ENCODE data around the gene RAPGEF2.
"Not testable (repeated sequence)": the region's sequence is repeated elsewhere in the genome, so short reads cannot be mapped to it uniquely, and the experiment has no call there.

Gene RAPGEF2

DNA sequence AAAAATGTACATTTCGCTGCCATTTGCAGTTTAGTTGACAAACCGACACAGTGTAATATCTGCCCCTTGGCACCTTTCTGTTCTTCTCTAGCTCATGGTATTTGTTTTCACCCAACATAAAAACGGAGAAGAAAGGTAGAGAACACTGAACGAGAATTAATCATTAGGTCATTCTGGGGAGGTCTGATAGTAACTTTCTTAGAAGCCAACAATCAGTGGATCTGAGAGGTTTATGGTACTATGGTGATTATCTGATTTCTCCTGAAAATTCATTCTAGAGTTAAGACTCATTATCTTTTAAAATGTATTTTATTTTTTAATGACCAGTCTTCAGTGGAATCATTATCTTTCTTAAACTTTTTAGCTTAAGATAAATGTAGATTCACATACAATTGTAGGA is 8.5 kb downstream of the RAPGEF2 start (continued):
- TF ChIP-seq TSHZ2 (CRISPR knock-in tag; IDR thresholded peaks at IDR 0.05) (no peak), ZNF8 (CRISPR knock-in tag; IDR thresholded peaks at IDR 0.05) (no peak)

DNA sequence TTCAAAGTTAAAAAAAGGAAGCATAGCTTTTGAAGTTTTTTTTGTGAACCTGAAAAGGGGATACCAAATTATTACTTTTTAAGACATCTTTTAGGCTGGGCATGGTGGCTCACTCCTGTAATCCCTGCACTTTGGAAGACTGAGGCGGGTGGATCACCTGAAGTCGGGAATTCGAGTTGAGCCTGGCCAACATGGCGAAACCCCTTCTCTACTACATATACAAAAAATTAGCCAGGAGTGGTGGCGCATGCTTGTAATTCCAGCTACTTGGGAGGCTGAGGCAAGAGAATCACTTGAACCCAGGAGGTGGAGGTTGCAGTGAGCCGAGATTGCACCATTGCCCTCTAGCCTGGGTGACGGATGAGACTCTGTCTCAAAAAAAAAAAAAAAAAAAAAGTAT is 10.5 kb downstream of the RAPGEF2 start:
- not testable (repeated sequence) for ATAC-seq

- not testable (repeated sequence) for ATAC-seq
Observed at GRCh38 chr4:159116098-159116497, 13.2 kb downstream of the RAPGEF2 start.

GRCh38 chr4:159116693-159117092 is 13.8 kb downstream of the RAPGEF2 start:
- not testable (repeated sequence) for ATAC-seq

- ATAC-seq, result no peak
- no peak for TF ChIP-seq PPARA (CRISPR knock-in tag; IDR thresholded peaks at IDR 0.05; ENCODE audit: borderline replicate concordance)
- TF ChIP-seq, protein P1, sequence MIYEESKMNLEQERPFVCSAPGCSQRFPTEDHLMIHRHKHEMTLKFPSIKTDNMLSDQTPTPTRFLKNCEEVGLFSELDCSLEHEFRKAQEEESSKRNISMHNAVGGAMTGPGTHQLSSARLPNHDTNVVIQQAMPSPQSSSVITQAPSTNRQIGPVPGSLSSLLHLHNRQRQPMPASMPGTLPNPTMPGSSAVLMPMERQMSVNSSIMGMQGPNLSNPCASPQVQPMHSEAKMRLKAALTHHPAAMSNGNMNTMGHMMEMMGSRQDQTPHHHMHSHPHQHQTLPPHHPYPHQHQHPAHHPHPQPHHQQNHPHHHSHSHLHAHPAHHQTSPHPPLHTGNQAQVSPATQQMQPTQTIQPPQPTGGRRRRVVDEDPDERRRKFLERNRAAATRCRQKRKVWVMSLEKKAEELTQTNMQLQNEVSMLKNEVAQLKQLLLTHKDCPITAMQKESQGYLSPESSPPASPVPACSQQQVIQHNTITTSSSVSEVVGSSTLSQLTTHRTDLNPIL (CRISPR knock-in tag; IDR thresholded peaks at IDR 0.05; ENCODE audit: low read depth), result no peak
- no peak for TF ChIP-seq CSDC2 (CRISPR knock-in tag; IDR thresholded peaks at IDR 0.05)
- TF ChIP-seq BACH2 (CRISPR knock-in tag; IDR thresholded peaks at IDR 0.05; ENCODE audit: borderline replicate concordance), result no peak
- TF ChIP-seq TSHZ2 (CRISPR knock-in tag; IDR thresholded peaks at IDR 0.05), result no peak
- TF ChIP-seq ZNF70 (CRISPR knock-in tag; IDR thresholded peaks at IDR 0.05), result no peak
- TF ChIP-seq SNAI2 (CRISPR knock-in tag; IDR thresholded peaks at IDR 0.05), result no peak
- TF ChIP-seq GLIS3 (CRISPR knock-in tag; IDR thresholded peaks at IDR 0.05), result no peak
- TF ChIP-seq, protein P2, sequence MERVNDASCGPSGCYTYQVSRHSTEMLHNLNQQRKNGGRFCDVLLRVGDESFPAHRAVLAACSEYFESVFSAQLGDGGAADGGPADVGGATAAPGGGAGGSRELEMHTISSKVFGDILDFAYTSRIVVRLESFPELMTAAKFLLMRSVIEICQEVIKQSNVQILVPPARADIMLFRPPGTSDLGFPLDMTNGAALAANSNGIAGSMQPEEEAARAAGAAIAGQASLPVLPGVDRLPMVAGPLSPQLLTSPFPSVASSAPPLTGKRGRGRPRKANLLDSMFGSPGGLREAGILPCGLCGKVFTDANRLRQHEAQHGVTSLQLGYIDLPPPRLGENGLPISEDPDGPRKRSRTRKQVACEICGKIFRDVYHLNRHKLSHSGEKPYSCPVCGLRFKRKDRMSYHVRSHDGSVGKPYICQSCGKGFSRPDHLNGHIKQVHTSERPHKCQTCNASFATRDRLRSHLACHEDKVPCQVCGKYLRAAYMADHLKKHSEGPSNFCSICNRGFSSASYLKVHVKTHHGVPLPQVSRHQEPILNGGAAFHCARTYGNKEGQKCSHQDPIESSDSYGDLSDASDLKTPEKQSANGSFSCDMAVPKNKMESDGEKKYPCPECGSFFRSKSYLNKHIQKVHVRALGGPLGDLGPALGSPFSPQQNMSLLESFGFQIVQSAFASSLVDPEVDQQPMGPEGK (CRISPR knock-in tag; IDR thresholded peaks at IDR 0.05; ENCODE audit: borderline replicate concordance), result no peak
- TF ChIP-seq, protein P3, sequence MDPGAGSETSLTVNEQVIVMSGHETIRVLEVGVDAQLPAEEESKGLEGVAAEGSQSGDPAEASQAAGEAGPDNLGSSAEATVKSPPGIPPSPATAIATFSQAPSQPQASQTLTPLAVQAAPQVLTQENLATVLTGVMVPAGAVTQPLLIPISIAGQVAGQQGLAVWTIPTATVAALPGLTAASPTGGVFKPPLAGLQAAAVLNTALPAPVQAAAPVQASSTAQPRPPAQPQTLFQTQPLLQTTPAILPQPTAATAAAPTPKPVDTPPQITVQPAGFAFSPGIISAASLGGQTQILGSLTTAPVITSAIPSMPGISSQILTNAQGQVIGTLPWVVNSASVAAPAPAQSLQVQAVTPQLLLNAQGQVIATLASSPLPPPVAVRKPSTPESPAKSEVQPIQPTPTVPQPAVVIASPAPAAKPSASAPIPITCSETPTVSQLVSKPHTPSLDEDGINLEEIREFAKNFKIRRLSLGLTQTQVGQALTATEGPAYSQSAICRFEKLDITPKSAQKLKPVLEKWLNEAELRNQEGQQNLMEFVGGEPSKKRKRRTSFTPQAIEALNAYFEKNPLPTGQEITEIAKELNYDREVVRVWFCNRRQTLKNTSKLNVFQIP (CRISPR knock-in tag; IDR thresholded peaks at IDR 0.05; ENCODE audit: borderline replicate concordance, low read depth), result no peak
- TF ChIP-seq ISL1 (CRISPR knock-in tag; IDR thresholded peaks at IDR 0.05), result no peak
- TF ChIP-seq ARNTL (CRISPR knock-in tag; IDR thresholded peaks at IDR 0.05; ENCODE audit: borderline replicate concordance, low read depth), result no peak
- TF ChIP-seq RARB (CRISPR knock-in tag; IDR thresholded peaks at IDR 0.05), result no peak
- no peak for TF ChIP-seq ZNF8 (CRISPR knock-in tag; IDR thresholded peaks at IDR 0.05)
- no peak for TF ChIP-seq CSRNP3 (CRISPR knock-in tag; IDR thresholded peaks at IDR 0.05)
- TF ChIP-seq OSR1 (CRISPR knock-in tag; IDR thresholded peaks at IDR 0.05), result no peak
- no peak for TF ChIP-seq TOX (CRISPR knock-in tag; IDR thresholded peaks at IDR 0.05; ENCODE audit: borderline replicate concordance)
Observed at GRCh38 chr4:159117564-159117963, 14.7 kb downstream of the RAPGEF2 start.
